Karpas-422 (cell line): Measurements from ENCODE around the gene SGSM2. TPM values are rescaled to one million over a fixed set of nuclear protein-coding genes. Genes with fewer than 3 reads are reported as not detected.
A peak's percentile ranks its signal among the peaks of the same experiment; 100 is the strongest.

ENCODE experiments used
- DNase-seq: peaks from one replicate; pipeline ENCODE4 v3.0.0-alpha.2; 2015
- H2AFZ ChIP-seq: fragments of 200-600 bp; sonication (generic); 2 replicates; pipeline ENCODE4 v1.6.1; 2014; ENCODE audit warnings: antibody characterized with exemption, low read length, mixed read lengths
- H3K27ac ChIP-seq: fragments of 200-600 bp; sonication (generic); 2 replicates; pipeline ENCODE4 v1.5.1; 2014; ENCODE audit warnings: mild to moderate bottlenecking, low read length, moderate library complexity
- H3K27me3 ChIP-seq: fragments of 200-600 bp; sonication (generic); 2 replicates; pipeline ENCODE4 v1.6.1; 2014; ENCODE audit warnings: low read length, mixed read lengths
- H3K36me3 ChIP-seq: fragments of 200-600 bp; sonication (generic); 2 replicates; pipeline ENCODE4 v1.6.1; 2014; ENCODE audit warnings: low read length, mixed read lengths; ENCODE audit not compliant: insufficient read depth
- H3K4me1 ChIP-seq: fragments of 200-600 bp; sonication (generic); 2 replicates; pipeline ENCODE4 v1.6.1; 2014; ENCODE audit warnings: mild to moderate bottlenecking, low read length, mixed read lengths
- H3K4me2 ChIP-seq: fragments of 200-600 bp; sonication (generic); 2 replicates; pipeline ENCODE4 v1.6.1; 2014; ENCODE audit warnings: low read length, low read depth, mild to moderate bottlenecking; ENCODE audit not compliant: poor library complexity, severe bottlenecking
- H3K4me3 ChIP-seq: fragments of 200-600 bp; sonication (generic); 2 replicates; pipeline ENCODE4 v1.5.1; 2014; ENCODE audit warnings: mild to moderate bottlenecking, antibody characterized with exemption, low read length, mixed read lengths
- H3K79me2 ChIP-seq: fragments of 200-600 bp; sonication (generic); 2 replicates; pipeline ENCODE4 v1.6.1; 2014; ENCODE audit warnings: mild to moderate bottlenecking, low read length, mixed read lengths
- H3K9ac ChIP-seq: fragments of 200-600 bp; sonication (generic); 2 replicates; pipeline ENCODE4 v1.6.0; 2014; ENCODE audit warnings: low read length
- H3K9me2 ChIP-seq: fragments of 200-600 bp; sonication (generic), shearing (Covaris generic); replicated peaks from 2 replicates; pipeline ENCODE4 v1.6.0; 2014; ENCODE audit warnings: mild to moderate bottlenecking, low read length, moderate library complexity; ENCODE audit not compliant: insufficient read depth
- H3K9me3 ChIP-seq: fragments of 300-700, 200-600 bp; sonication (generic); 2 replicates; pipeline ENCODE4 v1.6.1; 2014; ENCODE audit warnings: low read length, mixed read lengths
- H4K20me1 ChIP-seq: fragments of 200-600 bp; sonication (generic); 2 replicates; pipeline ENCODE4 v1.6.1; 2014; ENCODE audit warnings: mild to moderate bottlenecking, antibody characterized with exemption, low read length, low read depth; ENCODE audit not compliant: insufficient read depth
- total RNA-seq: library from RNA; depleted of rRNA; stranded (reverse); fragments of >200 nt; shearing (Covaris generic); gene quantifications from 2 replicates; pipeline ENCODE4 v1.2.3, GENCODE V29; 2014; ENCODE audit warnings: low replicate concordance

The SGSM2 gene
- total RNA-seq, 1 experiment from 2014 or later = 64.0 TPM

GRCh38 chr17:2399572-2400473 is 62.5 kb downstream of the SGSM2 start:
- peak overlapping the region; percentile 88 for H3K27ac ChIP-seq
- H3K4me2 ChIP-seq = peak overlapping the region; percentile 96
- peaks cover 62% of the 10 kb centered on the region for H3K4me1 ChIP-seq
- H3K79me2 ChIP-seq = peaks cover 38% of the 10 kb centered on the region
- H3K27me3 ChIP-seq = no peaks in the 10 kb centered on the region
- no peaks in the 10 kb centered on the region for H3K9me3 ChIP-seq
- no peaks in the 10 kb centered on the region for H3K9me2 ChIP-seq
- peak overlapping the region; percentile 83 for H3K9ac ChIP-seq
- no peak overlapping the region for H2AFZ ChIP-seq
- peak overlapping the region; percentile 85 for H3K4me3 ChIP-seq
- DNase-seq = peak; percentile 97
- peaks cover 25% of the 10 kb centered on the region for H4K20me1 ChIP-seq
- no peaks in the 10 kb centered on the region for H3K36me3 ChIP-seq

- Histone ChIP-seq H3K4me3 (peak overlapping the region; percentile 85), H3K27me3 (no peaks in the 10 kb centered on the region), H3K4me1 (peaks cover 55% of the 10 kb centered on the region), H3K79me2 (peaks cover 32% of the 10 kb centered on the region), H2AFZ (0 out of 2 replicates have a peak overlapping the region, but pooled peaks have one; percentile 25), H3K36me3 (no peaks in the 10 kb centered on the region), H3K4me2 (peak overlapping the region; percentile 96), H3K9me3 (no peaks in the 10 kb centered on the region), H4K20me1 (peaks cover 23% of the 10 kb centered on the region), H3K27ac (peak overlapping the region; percentile 88), H3K9me2 (no peaks in the 10 kb centered on the region), H3K9ac (peak overlapping the region; percentile 83)
- DNase-seq = peak; percentile 89
Measured at GRCh38 chr17:2400474-2400866, 63.2 kb downstream of the SGSM2 start.

- peak within 1 kb of the TSS; percentile 86; the same call in 1 of the 2 replicates for H2AFZ ChIP-seq
Measured at GRCh38 chr17:2400877-2401425, 63.6 kb downstream of the SGSM2 start, which contains the start of gene MNT. Gene MNT, minus strand, starts transcription at chr17:2401060. Its CDS starts 348 bp downstream, at chr17:2400712.

GRCh38 chr17:2401426-2402221 is 64.3 kb downstream of the SGSM2 start:
- peak overlapping the region; percentile 86; the same call in 1 of the 2 replicates for H2AFZ ChIP-seq
- H3K4me1 ChIP-seq = peaks cover 44% of the 10 kb centered on the region
- peaks cover 22% of the 10 kb centered on the region for H3K79me2 ChIP-seq
- H3K27ac ChIP-seq = peak overlapping the region; percentile 88
- peak overlapping the region; percentile 85 for H3K4me3 ChIP-seq
- peaks cover 12% of the 10 kb centered on the region for H4K20me1 ChIP-seq
- no peaks in the 10 kb centered on the region for H3K27me3 ChIP-seq
- H3K4me2 ChIP-seq = peak overlapping the region; percentile 96
- no peaks in the 10 kb centered on the region for H3K9me3 ChIP-seq
- H3K9ac ChIP-seq = peak overlapping the region; percentile 83
- DNase-seq = peak; percentile 99
- no peaks in the 10 kb centered on the region for H3K9me2 ChIP-seq
- no peaks in the 10 kb centered on the region for H3K36me3 ChIP-seq

More at GRCh38 chr17:2400877-2401425, 63.6 kb downstream of the SGSM2 start, which contains the start of gene MNT:
- Histone ChIP-seq H3K9ac (peak within 1 kb of the TSS; percentile 83), H4K20me1 (peaks cover 18% of the 10 kb centered on the region), H3K4me3 (peak within 1 kb of the TSS; percentile 85), H3K4me2 (peak within 1 kb of the TSS; percentile 96), H3K9me3 (no peaks in the 10 kb centered on the region), H3K9me2 (no peaks in the 10 kb centered on the region), H3K27ac (peak within 1 kb of the TSS; percentile 88), H3K36me3 (no peaks in the 10 kb centered on the region), H3K4me1 (peaks cover 50% of the 10 kb centered on the region), H3K79me2 (peaks cover 27% of the 10 kb centered on the region), H3K27me3 (no peaks in the 10 kb centered on the region)
- DNase-seq = peak; percentile 98

- peak overlapping the region; percentile 68 for H3K4me3 ChIP-seq
- no peaks in the 10 kb centered on the region for H3K9me3 ChIP-seq
- peak overlapping the region; percentile 77 for H3K4me2 ChIP-seq
- peaks cover 17% of the 10 kb centered on the region for H3K79me2 ChIP-seq
- H2AFZ ChIP-seq = no peak overlapping the region
- H3K27ac ChIP-seq = peak overlapping the region; percentile 59
- no peaks in the 10 kb centered on the region for H3K27me3 ChIP-seq
- H3K9ac ChIP-seq = peak overlapping the region; percentile 74
- H3K4me1 ChIP-seq = peaks cover 35% of the 10 kb centered on the region
- H3K36me3 ChIP-seq = no peaks in the 10 kb centered on the region
- no peaks in the 10 kb centered on the region for H3K9me2 ChIP-seq
- H4K20me1 ChIP-seq = peaks cover 12% of the 10 kb centered on the region
- no peak for DNase-seq
Measured at GRCh38 chr17:2402544-2402943, 65.2 kb downstream of the SGSM2 start.

GRCh38 chr17:2403044-2403443 is 65.7 kb downstream of the SGSM2 start:
- Histone ChIP-seq H2AFZ (no peak overlapping the region), H3K36me3 (no peaks in the 10 kb centered on the region), H3K9me2 (no peaks in the 10 kb centered on the region), H3K79me2 (peaks cover 12% of the 10 kb centered on the region), H3K27me3 (no peaks in the 10 kb centered on the region), H3K4me2 (peak overlapping the region; percentile 77), H3K27ac (no peak overlapping the region), H3K9ac (peak overlapping the region; percentile 74), H3K4me3 (peak overlapping the region; percentile 68; the same call in 1 of the 2 replicates), H3K4me1 (peaks cover 30% of the 10 kb centered on the region), H4K20me1 (peaks cover 8% of the 10 kb centered on the region), H3K9me3 (no peaks in the 10 kb centered on the region)
- DNase-seq = no peak

GRCh38 chr17:2405247-2405926 is 68.1 kb downstream of the SGSM2 start:
- Histone ChIP-seq H3K4me2 (no peak overlapping the region), H2AFZ (no peak overlapping the region), H3K79me2 (no peaks in the 10 kb centered on the region), H3K9ac (no peak overlapping the region), H3K27me3 (no peaks in the 10 kb centered on the region), H3K9me2 (no peaks in the 10 kb centered on the region), H3K36me3 (no peaks in the 10 kb centered on the region), H4K20me1 (no peaks in the 10 kb centered on the region), H3K27ac (no peak overlapping the region), H3K4me1 (peaks cover 17% of the 10 kb centered on the region), H3K9me3 (no peaks in the 10 kb centered on the region), H3K4me3 (no peak overlapping the region)
- no peak for DNase-seq
